ENCODE results near the gene ZNF79. TPM values are rescaled to one million over a fixed set of nuclear protein-coding genes. Genes with fewer than 3 reads are reported as not detected.

The ZNF79 gene
- total RNA-seq, 4 donors from 2014 or later: 4.8 to 10.7 (median 8.1) TPM

- DNase-seq (ENCODE audit: low spot score in 2 of 2): peak; percentile 97 to 99
- Histone ChIP-seq H3K27ac (peak within 1 kb of the TSS; percentile 94), H3K27me3 (no peaks in the 10 kb centered on the region), H3K36me3 (peaks cover 55% of the 10 kb centered on the region), H3K4me1 (peaks cover 40% of the 10 kb centered on the region), H3K9me3 (no peaks in the 10 kb centered on the region), H3K4me3 (peak within 1 kb of the TSS; percentile 94)
- no peak for TF ChIP-seq EP300 (IDR thresholded peaks at IDR 0.05)
- no peak for TF ChIP-seq CTCF (IDR thresholded peaks at IDR 0.05)
- peak; percentile 99 to 100 (median 100) for TF ChIP-seq POLR2AphosphoS5 (IDR thresholded peaks at IDR 0.05)
- TF ChIP-seq POLR2A (IDR thresholded peaks at IDR 0.05): peak; percentile 99
- WGBS: 0% methylated on average over 21 of the region's 71 CpGs
Measured at GRCh38 chr9:127450830-127451607, 26.8 kb downstream of the ZNF79 start, which contains the start of the genes LRSAM1 and RPL12. Gene LRSAM1, plus strand, starts transcription at chr9:127451510. Its CDS starts 3,018 bp downstream, at chr9:127454528. Gene RPL12, minus strand, starts transcription at chr9:127451406. Its CDS starts 89 bp downstream, at chr9:127451317.

- peaks cover 40% of the 10 kb centered on the region for H3K4me1 ChIP-seq
- no peaks in the 10 kb centered on the region for H3K27me3 ChIP-seq
- peak overlapping the region; percentile 94 for H3K27ac ChIP-seq
- peak overlapping the region; percentile 94 for H3K4me3 ChIP-seq
- H3K36me3 ChIP-seq: peaks cover 50% of the 10 kb centered on the region
- H3K9me3 ChIP-seq: no peaks in the 10 kb centered on the region
- 0% methylated on average over 13 of the region's 14 CpGs for WGBS
- TF ChIP-seq EP300 (IDR thresholded peaks at IDR 0.05) (no peak), POLR2A (IDR thresholded peaks at IDR 0.05) (no peak), CTCF (IDR thresholded peaks at IDR 0.05) (no peak)
- DNase-seq (ENCODE audit: low spot score in 2 of 2): no peak
Measured at GRCh38 chr9:127451608-127451857, 27.4 kb downstream of the ZNF79 start.

- Histone ChIP-seq H3K4me3 (peak overlapping the region; percentile 94), H3K4me1 (peaks cover 40% of the 10 kb centered on the region), H3K9me3 (no peaks in the 10 kb centered on the region), H3K36me3 (peaks cover 48% of the 10 kb centered on the region), H3K27me3 (no peaks in the 10 kb centered on the region), H3K27ac (peak overlapping the region; percentile 94)
- TF ChIP-seq EP300 (IDR thresholded peaks at IDR 0.05) (no peak), CTCF (IDR thresholded peaks at IDR 0.05) (no peak), POLR2A (IDR thresholded peaks at IDR 0.05) (no peak), POLR2AphosphoS5 (IDR thresholded peaks at IDR 0.05) (no peak)
- DNase-seq (ENCODE audit: low spot score in 2 of 2): peak in 1 of 2 donors; percentile 79
- WGBS: 8% methylated on average over 29 of the region's 29 CpGs
Measured at GRCh38 chr9:127451858-127452656, 27.9 kb downstream of the ZNF79 start.

GRCh38 chr9:127452691-127453090 lies 28.5 kb downstream of the ZNF79 start:
- Histone ChIP-seq H3K36me3 (peaks cover 48% of the 10 kb centered on the region), H3K27ac (peak overlapping the region; percentile 23), H3K4me1 (peaks cover 40% of the 10 kb centered on the region), H3K9me3 (no peaks in the 10 kb centered on the region), H3K27me3 (no peaks in the 10 kb centered on the region), H3K4me3 (peak overlapping the region; percentile 94)
- no peak for TF ChIP-seq CTCF (IDR thresholded peaks at IDR 0.05)
- WGBS: 68% methylated on average over 3 of the region's 4 CpGs
- DNase-seq (ENCODE audit: low spot score in 2 of 2): peak in 1 of 2 donors; percentile 78

GRCh38 chr9:127455324-127455992 lies 31.3 kb downstream of the ZNF79 start:
- TF ChIP-seq POLR2AphosphoS5 (IDR thresholded peaks at IDR 0.05) (no peak), CTCF (IDR thresholded peaks at IDR 0.05) (peak in 1 of 2 donors; percentile 23)
- 55% methylated on average over 6 of the region's 6 CpGs for WGBS
- DNase-seq (ENCODE audit: low spot score in 2 of 2): no peak
- Histone ChIP-seq H3K4me1 (peaks cover 17% of the 10 kb centered on the region), H3K27ac (no peak overlapping the region), H3K27me3 (no peaks in the 10 kb centered on the region), H3K4me3 (no peak overlapping the region), H3K9me3 (no peaks in the 10 kb centered on the region), H3K36me3 (peaks cover 43% of the 10 kb centered on the region)

All from suprapubic skin (tissue), 4 donors.